MCF 10A (cell line): Measurements from ENCODE around the gene KCNAB1. TPM values are rescaled to one million over a fixed set of nuclear protein-coding genes. Genes with fewer than 3 reads are reported as not detected.
A peak's percentile ranks its signal among the peaks of the same experiment; 100 is the strongest.

ENCODE experiments used
- BruUV-seq: library from RNA; stranded (reverse); fragments of 400-500 nt; replicated peaks from 2 replicates; lab custom pipeline; 2021; lab: Mats Ljungman, UMichigan
- CTCF ChIA-PET: fragments of 300-600 bp; sonication (Branson Sonifier 250); formaldehyde crosslinking; extraction: SDS; loops from one replicate; lab custom pipeline; 2021; ENCODE audit warnings: antibody characterized with exemption, inconsistent platforms; lab: Yijun Ruan, JAX
- POLR2A ChIA-PET: fragments of 300-600, 350-650 bp; sonication (Branson Sonifier 250); formaldehyde crosslinking; extraction: SDS; loops from one replicate; lab custom pipeline; 2020; ENCODE audit warnings: antibody characterized with exemption, inconsistent platforms; lab: Yijun Ruan, JAX
- DNase-seq: peaks from one replicate; pipeline ENCODE4 v3.0.0-alpha.2; 2018; ENCODE audit not compliant: unreplicated experiment
- H3K27ac Mint-ChIP-seq: one replicate; pipeline ENCODE4 v1.8.0; 2022; ENCODE audit warnings: mild to moderate bottlenecking, low read depth, mixed read lengths; ENCODE audit not compliant: unreplicated experiment
- H3K27me3 Mint-ChIP-seq: one replicate; pipeline ENCODE4 v1.8.0; 2022; ENCODE audit warnings: mixed read lengths; ENCODE audit not compliant: insufficient read depth, unreplicated experiment
- H3K36me3 Mint-ChIP-seq: one replicate; pipeline ENCODE4 v1.8.0; 2022; ENCODE audit warnings: mild to moderate bottlenecking, moderate library complexity, mixed read lengths; ENCODE audit not compliant: insufficient read depth, unreplicated experiment
- H3K4me1 Mint-ChIP-seq: one replicate; pipeline ENCODE4 v1.8.0; 2022; ENCODE audit warnings: mixed read lengths; ENCODE audit not compliant: insufficient read depth, unreplicated experiment
- H3K4me3 Mint-ChIP-seq: one replicate; pipeline ENCODE4 v1.8.0; 2022; ENCODE audit warnings: mild to moderate bottlenecking, moderate library complexity, mixed read lengths; ENCODE audit not compliant: unreplicated experiment
- H3K9me3 Mint-ChIP-seq: one replicate; pipeline ENCODE4 v1.8.0; 2022; ENCODE audit warnings: mixed read lengths; ENCODE audit not compliant: unreplicated experiment
- CTCF ChIP-seq: fragments of 200-600 bp; IDR thresholded peaks from one replicate; pipeline ENCODE4 v1.8.0; 2022; ENCODE audit warnings: antibody characterized with exemption, mild to moderate bottlenecking; ENCODE audit not compliant: unreplicated experiment
- intact Hi-C: fragments of 100-400 bp; cut with micrococcal nuclease; formaldehyde crosslinking; loops from 2 replicates; pipeline ENCODE4 v1.14.1; 2022
- total RNA-seq: library from RNA; stranded (reverse); gene quantifications from 2 replicates; pipeline ENCODE4 v1.2.3, GENCODE V29; 2022

Gene KCNAB1
- total RNA-seq, 1 experiment from 2014 or later: 0.44 TPM

GRCh38 chr3:156473341-156473740 is 353.0 kb downstream of the KCNAB1 start:
- no peaks in the 10 kb centered on the region for H3K36me3 Mint-ChIP-seq
- no peaks in the 10 kb centered on the region for H3K4me1 Mint-ChIP-seq
- DNase-seq: no peak
- ChIA-PET CTCF (interaction anchor here (0.6 to 1.4 kb wide), 3 partner anchors 10 to 46 kb away, joined by 3 to 4 read pairs (median 3); no protein-coding TSS in a partner anchor), POLR2A (no interaction called here)
- TF ChIP-seq CTCF: no peak
- BruUV-seq: no TSS peak
- intact Hi-C loops: loop anchor here (5.0 kb wide), 1 partner anchor 34 kb away; no protein-coding TSS in a partner anchor
- no peaks in the 10 kb centered on the region for H3K9me3 Mint-ChIP-seq
- H3K4me3 Mint-ChIP-seq: no peak overlapping the region
- H3K27me3 Mint-ChIP-seq: peaks cover 37% of the 10 kb centered on the region
- no peak overlapping the region for H3K27ac Mint-ChIP-seq

- Mint-ChIP-seq H3K36me3 (no peaks in the 10 kb centered on the region), H3K27ac (no peak overlapping the region), H3K4me1 (no peaks in the 10 kb centered on the region), H3K4me3 (no peak overlapping the region), H3K27me3 (peaks cover 37% of the 10 kb centered on the region), H3K9me3 (no peaks in the 10 kb centered on the region)
- intact Hi-C loops: loop anchor here (5.0 kb wide), 1 partner anchor 33 kb away; no protein-coding TSS in a partner anchor
- no TSS peak for BruUV-seq
- CTCF ChIA-PET: interaction anchor here (0.6 to 1.4 kb wide), 6 partner anchors 8 to 668 kb away, joined by 3 to 5 read pairs (median 4); no protein-coding TSS in a partner anchor
- POLR2A ChIA-PET: interaction anchor here (1.0 kb wide), 1 partner anchor 8 kb away, joined by 3 read pairs; no protein-coding TSS in a partner anchor
- peak; percentile 8 for DNase-seq
- peak; percentile 13 for TF ChIP-seq CTCF
Observed at GRCh38 chr3:156474560-156475389, 354.4 kb downstream of the KCNAB1 start.

- ChIA-PET CTCF (no interaction called here), POLR2A (no interaction called here)
- intact Hi-C loops: no loop called here
- no peak for DNase-seq
- no peaks in the 10 kb centered on the region for H3K36me3 Mint-ChIP-seq
- no peak overlapping the region for H3K27ac Mint-ChIP-seq
- no peaks in the 10 kb centered on the region for H3K4me1 Mint-ChIP-seq
- H3K9me3 Mint-ChIP-seq: no peaks in the 10 kb centered on the region
- BruUV-seq: no TSS peak
- H3K4me3 Mint-ChIP-seq: no peak overlapping the region
- H3K27me3 Mint-ChIP-seq: peaks cover 36% of the 10 kb centered on the region
- no peak for TF ChIP-seq CTCF
Observed at GRCh38 chr3:156477323-156477722, 356.9 kb downstream of the KCNAB1 start.

- POLR2A ChIA-PET: interaction anchor here (0.6 kb wide), 1 partner anchor 145 kb away, joined by 3 read pairs; no protein-coding TSS in a partner anchor
- BruUV-seq: no TSS peak
- Mint-ChIP-seq H3K36me3 (no peaks in the 10 kb centered on the region), H3K4me3 (no peak overlapping the region), H3K9me3 (no peaks in the 10 kb centered on the region), H3K27me3 (peaks cover 26% of the 10 kb centered on the region), H3K27ac (no peak overlapping the region), H3K4me1 (peaks cover 9% of the 10 kb centered on the region)
- CTCF ChIA-PET: no interaction called here
- no peak for TF ChIP-seq CTCF
- intact Hi-C loops: no loop called here
- DNase-seq: no peak
Observed at GRCh38 chr3:156478891-156479290, 358.5 kb downstream of the KCNAB1 start.
